Measurements from ENCODE around the gene CPLX1. TPM values are rescaled to one million over a fixed set of nuclear protein-coding genes. Genes with fewer than 3 reads are reported as not detected.
"Not testable (repeated sequence)": the region's sequence is repeated elsewhere in the genome, so short reads cannot be mapped to it uniquely, and the experiment has no call there.

The CPLX1 gene
- total RNA-seq, 5 donors from 2014 or later (not counting 1 experiment from before 2014, with no cell fraction given) = 0.73 to 2.6 (median 1.2) TPM

DNA sequence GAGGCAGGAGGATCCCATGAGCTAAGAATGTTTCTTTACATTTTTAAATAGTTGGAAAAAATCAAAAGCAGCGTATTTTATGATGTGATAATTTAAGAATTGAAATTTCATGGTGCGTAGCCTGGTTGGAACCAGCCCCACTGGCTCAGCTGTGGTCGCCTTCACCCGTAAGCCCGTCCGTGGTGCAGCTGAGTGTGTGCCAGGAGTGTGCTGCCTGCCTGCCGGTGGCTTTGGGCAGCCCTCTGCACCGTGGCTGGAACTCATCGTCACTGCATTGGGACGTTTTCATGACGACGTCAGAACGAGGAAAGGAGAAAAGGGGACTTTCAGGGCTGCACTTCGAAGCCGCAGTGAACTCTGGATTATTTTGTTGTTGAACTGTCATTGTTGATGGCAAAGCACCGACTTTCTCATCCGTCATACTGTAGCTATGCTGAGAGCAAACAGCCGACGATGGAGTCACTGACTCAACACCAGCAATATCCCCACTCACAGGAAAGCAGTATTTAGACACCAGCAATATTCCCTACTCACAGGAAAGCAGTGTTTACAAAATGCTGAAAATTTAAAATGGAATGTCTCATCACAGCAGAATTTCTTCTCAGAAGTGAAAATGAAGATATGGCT lies 85.2 kb downstream of the CPLX1 start:
- no peaks in the 10 kb centered on the region for H3K27me3 ChIP-seq (replicated peaks in 1 of 2; ENCODE audit: control insufficient read depth in 2 of 2, extremely low read depth in 1 of 2, insufficient read depth in 2 of 2, low read length in 1 of 2)
- ChIA-PET CTCF (interaction anchor here in 1 of 2 donors (0.9 kb wide), 1 partner anchor 11 kb away, joined by 3 read pairs; no protein-coding TSS in a partner anchor), POLR2A (no interaction called here)
- H3K27ac ChIP-seq (ENCODE audit: low read length) = no peak overlapping the region
- Mint-ChIP-seq H3K27ac (no peak overlapping the region), H3K27me3 (no peaks in the 10 kb centered on the region), H3K4me3 (no peak overlapping the region), H3K9me3 (no peaks in the 10 kb centered on the region), H3K4me1 (peaks cover 0 to 6% (median 0%) of the 10 kb centered on the region in 3 donors), H3K36me3 (peaks cover 18% of the 10 kb centered on the region)
- peaks cover 0 to 4% of the 10 kb centered on the region in 2 experiments for H3K4me1 ChIP-seq (ENCODE audit: control insufficient read depth in 1 of 2, extremely low read depth in 1 of 2, insufficient read depth in 2 of 2, low read length in 2 of 2)
- DNase-seq = no peak
- WGBS (ENCODE audit: insufficient coverage) = 94% methylated on average over 12 of the region's 19 CpGs
- no peak overlapping the region for H3K4me3 ChIP-seq (ENCODE audit: control insufficient read depth in 1 of 2, extremely low read depth in 1 of 2, low read length in 1 of 2)
- peaks cover 7 to 23% of the 10 kb centered on the region in 2 donors for H3K36me3 ChIP-seq (ENCODE audit: control insufficient read depth in 2 of 2, extremely low read depth in 1 of 2, insufficient read depth in 1 of 2, low read length in 1 of 2)
- ATAC-seq (replicated peaks in 1 of 4) = no peak
- H3K9me3 ChIP-seq = no peaks in the 10 kb centered on the region

DNA sequence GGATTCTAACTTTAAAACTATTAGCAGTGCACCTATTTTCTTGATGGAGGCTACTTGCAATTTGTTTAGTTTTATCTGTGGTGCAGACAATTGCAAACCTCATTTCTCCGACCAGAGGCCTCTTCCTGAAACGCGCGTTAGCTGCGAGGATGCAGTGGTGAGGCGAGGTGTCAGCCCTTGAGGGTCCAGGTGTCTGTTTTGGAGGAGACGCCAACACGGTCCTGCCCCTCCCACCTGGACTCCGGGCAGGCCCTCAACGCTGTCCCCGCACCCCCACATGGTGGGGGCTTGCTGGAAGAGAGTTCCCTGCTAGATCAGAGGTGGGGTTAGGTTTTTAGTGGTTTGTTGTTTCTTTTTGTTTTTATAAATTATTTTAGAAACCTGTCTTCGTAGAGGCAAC lies 85.9 kb downstream of the CPLX1 start:
- H3K27ac Mint-ChIP-seq = no peak overlapping the region
- H3K4me1 Mint-ChIP-seq = peaks cover 0 to 6% (median 0%) of the 10 kb centered on the region in 3 donors
- no peaks in the 10 kb centered on the region for H3K9me3 Mint-ChIP-seq
- H3K27me3 Mint-ChIP-seq = no peaks in the 10 kb centered on the region
- H3K4me3 Mint-ChIP-seq = no peak overlapping the region
- DNase-seq (no peak), ATAC-seq (replicated peaks in 1 of 4) (no peak)
- H3K36me3 Mint-ChIP-seq = peaks cover 18% of the 10 kb centered on the region
- Histone ChIP-seq H3K9me3 (no peaks in the 10 kb centered on the region), H3K27ac (ENCODE audit: low read length) (no peak overlapping the region), H3K27me3 (replicated peaks in 1 of 2; ENCODE audit: control insufficient read depth in 2 of 2, extremely low read depth in 1 of 2, insufficient read depth in 2 of 2, low read length in 1 of 2) (no peaks in the 10 kb centered on the region), H3K36me3 (ENCODE audit: control insufficient read depth in 2 of 2, extremely low read depth in 1 of 2, insufficient read depth in 1 of 2, low read length in 1 of 2) (peaks cover 7 to 29% of the 10 kb centered on the region in 2 donors), H3K4me1 (ENCODE audit: control insufficient read depth in 1 of 2, extremely low read depth in 1 of 2, insufficient read depth in 2 of 2, low read length in 2 of 2) (peaks cover 0 to 4% of the 10 kb centered on the region in 2 experiments), H3K4me3 (ENCODE audit: control insufficient read depth in 1 of 2, extremely low read depth in 1 of 2, low read length in 1 of 2) (no peak overlapping the region)
- 95% methylated on average over 6 of the region's 12 CpGs for WGBS (ENCODE audit: insufficient coverage)
- POLR2A ChIA-PET = no interaction called here
- CTCF ChIA-PET = interaction anchor here in 1 of 2 donors (0.6 kb wide), 1 partner anchor 954 kb away, joined by 3 read pairs; no protein-coding TSS in a partner anchor

DNA sequence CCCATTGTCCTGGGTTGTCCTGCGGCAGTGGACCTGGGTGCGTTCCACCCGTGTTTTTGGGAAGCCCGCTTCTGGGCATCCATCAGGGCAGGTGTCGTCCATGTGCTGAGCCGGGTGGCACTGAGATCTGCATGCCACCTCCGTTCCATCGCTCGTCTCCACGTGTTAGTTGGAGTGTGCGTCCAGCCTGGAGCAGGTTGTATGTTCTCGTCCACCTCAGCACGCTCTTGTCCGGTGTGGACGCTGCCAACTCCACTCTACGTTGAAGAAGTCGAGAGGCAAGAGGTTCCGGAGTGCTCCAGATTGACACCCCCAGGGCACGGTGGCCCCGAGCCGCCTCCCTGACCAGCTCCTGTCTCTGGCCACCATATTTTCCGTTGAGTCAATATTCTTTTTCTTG lies 86.4 kb downstream of the CPLX1 start:
- H3K4me3 Mint-ChIP-seq = no peak overlapping the region
- POLR2A ChIA-PET = interaction anchor here in 1 of 2 donors (0.5 kb wide), 1 partner anchor 17 kb away, joined by 3 read pairs; no protein-coding TSS in a partner anchor
- peaks cover 7 to 33% of the 10 kb centered on the region in 2 donors for H3K36me3 ChIP-seq (ENCODE audit: control insufficient read depth in 2 of 2, extremely low read depth in 1 of 2, insufficient read depth in 1 of 2, low read length in 1 of 2)
- ATAC-seq (replicated peaks in 1 of 4) = no peak
- H3K4me3 ChIP-seq (ENCODE audit: control insufficient read depth in 1 of 2, extremely low read depth in 1 of 2, low read length in 1 of 2) = no peak overlapping the region
- no peaks in the 10 kb centered on the region for H3K9me3 Mint-ChIP-seq
- WGBS (ENCODE audit: insufficient coverage) = 97% methylated on average over 21 of the region's 22 CpGs
- peaks cover 0 to 6% (median 0%) of the 10 kb centered on the region in 3 donors for H3K4me1 Mint-ChIP-seq
- H3K27me3 ChIP-seq (replicated peaks in 1 of 2; ENCODE audit: control insufficient read depth in 2 of 2, extremely low read depth in 1 of 2, insufficient read depth in 2 of 2, low read length in 1 of 2) = no peaks in the 10 kb centered on the region
- H3K27ac ChIP-seq (ENCODE audit: low read length) = no peak overlapping the region
- no peak for DNase-seq
- H3K9me3 ChIP-seq = no peaks in the 10 kb centered on the region
- H3K36me3 Mint-ChIP-seq = peaks cover 22% of the 10 kb centered on the region
- peaks cover 0 to 4% of the 10 kb centered on the region in 2 experiments for H3K4me1 ChIP-seq (ENCODE audit: control insufficient read depth in 1 of 2, extremely low read depth in 1 of 2, insufficient read depth in 2 of 2, low read length in 2 of 2)
- H3K27ac Mint-ChIP-seq = no peak overlapping the region
- H3K27me3 Mint-ChIP-seq = no peaks in the 10 kb centered on the region
- CTCF ChIA-PET = interaction anchor here in 1 of 2 donors (0.6 kb wide), 1 partner anchor 954 kb away, joined by 3 read pairs; no protein-coding TSS in a partner anchor

DNA sequence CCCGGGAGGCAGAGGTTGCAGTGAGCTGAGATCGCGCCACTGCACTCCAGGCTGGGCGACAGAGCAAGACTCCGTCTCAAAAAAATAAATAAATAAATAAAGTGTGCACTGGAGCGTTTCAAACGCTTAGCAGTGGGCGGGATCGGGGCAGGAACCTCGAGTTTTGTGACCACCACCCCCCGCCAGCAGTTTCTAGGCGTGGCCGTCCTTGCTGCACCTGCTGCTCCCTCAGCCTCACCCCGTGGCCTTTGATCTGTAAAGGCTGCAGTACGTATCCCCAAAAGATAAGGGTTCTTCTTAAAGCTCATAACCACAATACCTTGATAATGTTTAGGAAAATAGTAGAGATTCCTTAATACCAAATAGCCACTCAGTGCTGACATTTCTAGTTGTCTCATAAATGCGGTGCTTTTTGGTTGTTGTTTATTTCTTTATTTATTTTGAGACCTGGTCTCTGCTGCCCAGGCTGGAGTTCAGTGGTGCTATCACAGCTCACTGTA lies 87.1 kb downstream of the CPLX1 start:
- no peaks in the 10 kb centered on the region for H3K9me3 ChIP-seq
- no peak for DNase-seq
- H3K27me3 ChIP-seq (replicated peaks in 1 of 2; ENCODE audit: control insufficient read depth in 2 of 2, extremely low read depth in 1 of 2, insufficient read depth in 2 of 2, low read length in 1 of 2) = no peaks in the 10 kb centered on the region
- peaks cover 7 to 40% of the 10 kb centered on the region in 2 donors for H3K36me3 ChIP-seq (ENCODE audit: control insufficient read depth in 2 of 2, extremely low read depth in 1 of 2, insufficient read depth in 1 of 2, low read length in 1 of 2)
- H3K27me3 Mint-ChIP-seq = no peaks in the 10 kb centered on the region
- no peak overlapping the region for H3K4me3 Mint-ChIP-seq
- ATAC-seq (replicated peaks in 1 of 4) = no peak
- H3K4me1 ChIP-seq (ENCODE audit: control insufficient read depth in 1 of 2, extremely low read depth in 1 of 2, insufficient read depth in 2 of 2, low read length in 2 of 2) = peaks cover 0 to 4% of the 10 kb centered on the region in 2 experiments
- no peaks in the 10 kb centered on the region for H3K9me3 Mint-ChIP-seq
- POLR2A ChIA-PET = interaction anchor here in 1 of 2 donors (0.5 kb wide), 1 partner anchor 17 kb away, joined by 3 read pairs; no protein-coding TSS in a partner anchor
- H3K36me3 Mint-ChIP-seq = peaks cover 24% of the 10 kb centered on the region
- 47% methylated on average over 3 of the region's 16 CpGs for WGBS (ENCODE audit: insufficient coverage)
- no peak overlapping the region for H3K27ac Mint-ChIP-seq
- H3K4me3 ChIP-seq (ENCODE audit: control insufficient read depth in 1 of 2, extremely low read depth in 1 of 2, low read length in 1 of 2) = no peak overlapping the region
- no peak overlapping the region for H3K27ac ChIP-seq (ENCODE audit: low read length)
- CTCF ChIA-PET = no interaction called here
- peaks cover 0 to 6% (median 0%) of the 10 kb centered on the region in 3 donors for H3K4me1 Mint-ChIP-seq

DNA sequence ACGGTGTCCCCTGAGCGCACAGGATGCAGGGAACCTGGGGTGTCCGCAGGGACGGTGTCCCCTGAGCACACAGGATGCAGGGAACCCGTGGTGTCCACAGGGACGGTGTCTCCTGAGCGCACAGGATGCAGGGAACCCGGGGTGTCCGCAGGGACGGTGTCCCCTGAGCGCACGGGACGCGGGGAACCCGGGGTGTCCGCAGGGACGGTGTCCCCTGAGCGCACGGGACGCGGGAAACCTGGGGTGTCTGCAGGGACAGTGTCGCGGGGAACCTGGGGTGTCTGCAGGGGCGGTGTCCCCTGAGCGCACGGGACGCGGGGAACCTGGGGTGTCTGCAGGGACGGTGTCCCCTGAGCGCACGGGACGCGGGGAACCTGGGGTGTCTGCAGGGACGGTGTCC lies 89.4 kb downstream of the CPLX1 start:
- DNase-seq; ATAC-seq (replicated peaks in 1 of 4); H3K4me1 ChIP-seq (ENCODE audit: control insufficient read depth in 1 of 2, extremely low read depth in 1 of 2, insufficient read depth in 2 of 2, low read length in 2 of 2); POLR2A ChIA-PET; H3K4me3 ChIP-seq (ENCODE audit: control insufficient read depth in 1 of 2, extremely low read depth in 1 of 2, low read length in 1 of 2); H3K9me3 ChIP-seq; H3K27ac ChIP-seq (ENCODE audit: low read length); H3K9me3 Mint-ChIP-seq; H3K27me3 ChIP-seq (replicated peaks in 1 of 2; ENCODE audit: control insufficient read depth in 2 of 2, extremely low read depth in 1 of 2, insufficient read depth in 2 of 2, low read length in 1 of 2); H3K4me3 Mint-ChIP-seq; CTCF ChIA-PET; H3K27ac Mint-ChIP-seq; H3K4me1 Mint-ChIP-seq; H3K27me3 Mint-ChIP-seq: not testable (repeated sequence)
- peaks cover 32% of the 10 kb centered on the region for H3K36me3 Mint-ChIP-seq
- peaks cover 16 to 55% of the 10 kb centered on the region in 2 donors for H3K36me3 ChIP-seq (ENCODE audit: control insufficient read depth in 2 of 2, extremely low read depth in 1 of 2, insufficient read depth in 1 of 2, low read length in 1 of 2)
- WGBS (ENCODE audit: insufficient coverage) = 98% methylated on average over 10 of the region's 34 CpGs

DNA sequence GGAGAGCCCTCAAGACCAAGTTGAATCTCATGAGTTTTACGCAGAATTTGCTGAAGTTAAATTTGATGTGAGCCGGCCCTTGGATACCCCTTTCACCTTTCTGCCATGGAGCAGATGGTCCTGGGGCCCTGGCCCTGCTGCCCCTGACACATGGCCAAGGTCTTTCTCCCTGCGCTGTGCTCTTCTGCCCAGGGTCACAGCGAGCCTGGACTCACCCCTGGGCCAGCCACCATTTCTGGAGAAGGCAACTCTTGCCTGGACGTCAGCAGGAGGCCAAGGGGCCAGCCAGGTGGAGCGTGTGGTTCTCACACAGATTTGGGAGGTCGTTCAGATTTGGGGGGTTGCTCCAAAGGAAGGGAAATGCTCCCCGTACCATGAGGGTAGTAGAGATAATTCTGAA lies 90.3 kb downstream of the CPLX1 start:
- H3K9me3 Mint-ChIP-seq = no peaks in the 10 kb centered on the region
- Histone ChIP-seq H3K4me1 (ENCODE audit: control insufficient read depth in 1 of 2, extremely low read depth in 1 of 2, insufficient read depth in 2 of 2, low read length in 2 of 2) (no peaks in the 10 kb centered on the region), H3K9me3 (no peaks in the 10 kb centered on the region), H3K4me3 (ENCODE audit: control insufficient read depth in 1 of 2, extremely low read depth in 1 of 2, low read length in 1 of 2) (no peak overlapping the region), H3K36me3 (ENCODE audit: control insufficient read depth in 2 of 2, extremely low read depth in 1 of 2, insufficient read depth in 1 of 2, low read length in 1 of 2) (peaks cover 21 to 61% of the 10 kb centered on the region in 2 donors), H3K27me3 (replicated peaks in 1 of 2; ENCODE audit: control insufficient read depth in 2 of 2, extremely low read depth in 1 of 2, insufficient read depth in 2 of 2, low read length in 1 of 2) (no peaks in the 10 kb centered on the region), H3K27ac (ENCODE audit: low read length) (no peak overlapping the region)
- ChIA-PET POLR2A (no interaction called here), CTCF (no interaction called here)
- ATAC-seq (replicated peaks in 1 of 4) (no peak), DNase-seq (no peak)
- H3K4me1 Mint-ChIP-seq = no peaks in the 10 kb centered on the region
- H3K27me3 Mint-ChIP-seq = no peaks in the 10 kb centered on the region
- H3K36me3 Mint-ChIP-seq = peaks cover 36% of the 10 kb centered on the region
- H3K4me3 Mint-ChIP-seq = no peak overlapping the region
- H3K27ac Mint-ChIP-seq = no peak overlapping the region
- WGBS (ENCODE audit: insufficient coverage) = 94% methylated on average over 6 of the region's 8 CpGs

Measured in T-cell (primary cell).